HepG2 (cell line): ENCODE data around the gene BPHL. TPM values are rescaled to one million over a fixed set of nuclear protein-coding genes. Genes with fewer than 3 reads are reported as not detected.
A peak's percentile ranks its signal among the peaks of the same experiment; 100 is the strongest.

ENCODE experiments used
- GATAD2A ChIP-seq: IDR thresholded peaks from 2 replicates; pipeline ENCODE4 v1.6.1; 2016
- HDAC1 ChIP-seq: sonication (generic); formaldehyde crosslinking; IDR thresholded peaks from 2 replicates; pipeline ENCODE4 v1.5.1; 2020; ENCODE audit warnings: mild to moderate bottlenecking, missing genetic modification reagents
- HINFP ChIP-seq: sonication (generic); formaldehyde crosslinking; IDR thresholded peaks from 2 replicates; pipeline ENCODE4 v1.4.0; 2020; ENCODE audit warnings: low read depth, mild to moderate bottlenecking, missing genetic modification reagents
- HMG20A ChIP-seq: IDR thresholded peaks from 2 replicates; pipeline ENCODE4 v1.6.1; 2016; ENCODE audit warnings: borderline replicate concordance
- IRF9 ChIP-seq: sonication (generic); formaldehyde crosslinking; IDR thresholded peaks from 2 replicates; pipeline ENCODE4 v1.8.0; 2022; ENCODE audit warnings: missing genetic modification reagents, mild to moderate bottlenecking, borderline replicate concordance
- NRL ChIP-seq: sonication (generic); formaldehyde crosslinking; IDR thresholded peaks from 2 replicates; pipeline ENCODE4 v1.5.0; 2020; ENCODE audit warnings: missing genetic modification reagents, mild to moderate bottlenecking, moderate library complexity, borderline replicate concordance
- SALL1 ChIP-seq: sonication (generic); formaldehyde crosslinking; IDR thresholded peaks from 2 replicates; pipeline ENCODE4 v1.8.0; 2022; ENCODE audit warnings: mild to moderate bottlenecking, missing genetic modification reagents
- SAP130 ChIP-seq: IDR thresholded peaks from 2 replicates; pipeline ENCODE4 v1.6.1; 2016; ENCODE audit warnings: low read depth
- SSRP1 ChIP-seq: IDR thresholded peaks from 2 replicates; pipeline ENCODE4 v1.6.1; 2016; ENCODE audit warnings: control low read depth
- ZBTB38 ChIP-seq: sonication (generic); formaldehyde crosslinking; IDR thresholded peaks from 2 replicates; pipeline ENCODE4 v1.5.1; 2020; ENCODE audit warnings: mild to moderate bottlenecking, missing genetic modification reagents
- ZFX ChIP-seq: sonication (generic); formaldehyde crosslinking; IDR thresholded peaks from 2 replicates; pipeline ENCODE4 v1.4.0; 2020; ENCODE audit warnings: mild to moderate bottlenecking, low read depth, missing genetic modification reagents, moderate library complexity
- ZGPAT ChIP-seq: IDR thresholded peaks from 2 replicates; pipeline ENCODE4 v1.6.1; 2016; ENCODE audit warnings: mild to moderate bottlenecking
- ZNF607 ChIP-seq: sonication (generic); formaldehyde crosslinking; IDR thresholded peaks from 2 replicates; pipeline ENCODE4 v1.5.1; 2020; ENCODE audit warnings: missing genetic modification reagents, mild to moderate bottlenecking, borderline replicate concordance
- ZNF687 ChIP-seq: sonication (generic); formaldehyde crosslinking; IDR thresholded peaks from 2 replicates; pipeline ENCODE4 v1.5.1; 2020; ENCODE audit warnings: mild to moderate bottlenecking, missing genetic modification reagents, moderate library complexity
- polyA plus RNA-seq, 8 experiments: library from polyadenylated mRNA; depleted of rRNA in 3 of 8; stranded (reverse) in 7 of 8; unstranded in 1 of 8; fragments of >200 nt; fragmentation: Illumina TruSeq in 4 of 8; extraction: Trizol in 4 of 8; gene quantifications; 2 replicates each; pipeline versions ENCODE4 v1.2.1 to v1.2.3, GENCODE V29; 2011 to 2016; ENCODE audit warnings: low read depth in 4 of 8, missing spikeins in 1 of 8, mixed read lengths in 1 of 8; ENCODE audit not compliant: insufficient read depth in 1 of 8
- total RNA-seq, 5 experiments: library from RNA; depleted of rRNA; stranded (reverse); fragments of >200 nt; fragmentation: Illumina TruSeq; extraction: Trizol; gene quantifications; 2 replicates each; pipeline ENCODE4 v1.2.3, GENCODE V29; 2016; ENCODE audit warnings: low read depth in 1 of 5

Gene BPHL
- total and polyA plus RNA-seq, 2 of the 13 experiments (the other 11 are each of a cell fraction or from before 2014, with no cell fraction given), result 37.8 to 39.5 TPM

GRCh38 chr6:3137057-3137777, 18.7 kb downstream of the BPHL start (continued):
- TF ChIP-seq ZNF687 (peak; percentile 75), ZFX (CRISPR knock-in tag) (peak; percentile 28; the same call in 1 of the 2 replicates), SAP130 (CRISPR knock-in tag) (0 out of 2 replicates have a peak, but pooled peaks have one; percentile 2), ZGPAT (0 out of 2 replicates have a peak, but pooled peaks have one; percentile 11), GATAD2A (CRISPR knock-in tag) (0 out of 2 replicates have a peak, but pooled peaks have one; percentile 16), ZNF607 (CRISPR knock-in tag) (0 out of 2 replicates have a peak, but pooled peaks have one; percentile 41), IRF9 (CRISPR knock-in tag) (0 out of 2 replicates have a peak, but pooled peaks have one; percentile 48), ZBTB38 (CRISPR knock-in tag) (peak; percentile 95), SSRP1 (CRISPR knock-in tag) (0 out of 2 replicates have a peak, but pooled peaks have one; percentile 20), NRL (CRISPR knock-in tag) (no peak), HINFP (CRISPR knock-in tag) (no peak), HMG20A (CRISPR knock-in tag) (no peak), HDAC1 (peak; percentile 36; the same call in 1 of the 2 replicates), SALL1 (CRISPR knock-in tag) (0 out of 2 replicates have a peak, but pooled peaks have one; percentile 26)
